ENCODE data around the gene ADPRS.

ADPRS gene

GRCh38 chr1:36124404-36125128 is 35.9 kb downstream of the ADPRS start:
- intact Hi-C loops (cut with DNase I): no loop called here
- no peak for DNase-seq

DNA sequence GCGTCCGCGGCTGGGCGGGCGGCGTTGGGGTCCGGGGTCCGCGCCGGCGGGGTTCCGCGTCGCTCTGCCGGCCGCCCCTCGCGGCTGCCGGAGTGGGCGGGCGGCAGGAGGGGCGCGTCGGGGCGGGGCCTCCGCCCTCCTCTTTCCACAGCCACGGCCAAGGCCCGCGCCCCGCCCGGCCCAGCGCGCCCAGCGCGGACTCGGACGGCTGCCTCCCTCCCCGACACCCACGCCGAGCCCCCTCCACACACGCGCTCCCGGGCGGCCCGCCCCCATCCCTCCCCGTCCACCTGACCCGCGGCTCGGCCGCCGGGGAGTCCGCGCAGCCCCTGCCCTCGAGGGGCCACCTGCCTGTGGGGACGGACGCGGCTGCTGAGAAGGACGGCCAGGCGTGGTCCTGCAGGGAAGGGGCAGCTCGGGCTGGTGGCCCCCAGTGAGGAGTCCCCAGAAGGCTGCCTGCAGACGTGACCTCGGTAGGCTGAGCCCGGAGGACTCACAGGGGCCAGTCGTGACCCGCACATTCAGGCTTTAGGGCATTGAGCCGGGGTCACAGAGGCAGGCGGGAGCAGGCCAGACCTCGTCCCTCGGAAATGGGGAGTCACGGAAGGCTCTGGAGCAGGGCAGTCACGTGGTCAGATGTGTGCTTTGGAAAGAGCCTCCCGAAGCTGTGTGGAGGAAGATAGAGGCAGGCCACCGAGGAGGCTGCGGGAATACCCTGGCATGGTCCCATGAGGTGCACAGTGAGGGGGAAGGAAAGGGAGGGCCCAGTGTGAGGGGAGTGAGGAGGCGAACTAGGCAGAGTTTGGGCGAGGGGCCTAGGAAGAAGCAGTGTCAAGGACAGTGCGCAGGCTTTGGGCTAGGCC is 36.7 kb downstream of the ADPRS start, which contains the start of gene COL8A2:
TSS of gene COL8A2 (minus strand) at position 94 of the 863 bp plus-strand sequence. CDS start 24,980 bp downstream, outside the sequence.
- intact Hi-C loops (cut with DNase I): no loop called here
- DNase-seq: peak in 4 of 42 donors; percentile 15 to 37 (median 26)

- DNase-seq: no peak
- intact Hi-C loops (cut with DNase I): no loop called here
Measured at GRCh38 chr1:36126005-36126716, 37.5 kb downstream of the ADPRS start.

GRCh38 chr1:36126797-36127500 is 38.3 kb downstream of the ADPRS start:
- DNase-seq: no peak
- intact Hi-C loops (cut with DNase I): no loop called here

DNA sequence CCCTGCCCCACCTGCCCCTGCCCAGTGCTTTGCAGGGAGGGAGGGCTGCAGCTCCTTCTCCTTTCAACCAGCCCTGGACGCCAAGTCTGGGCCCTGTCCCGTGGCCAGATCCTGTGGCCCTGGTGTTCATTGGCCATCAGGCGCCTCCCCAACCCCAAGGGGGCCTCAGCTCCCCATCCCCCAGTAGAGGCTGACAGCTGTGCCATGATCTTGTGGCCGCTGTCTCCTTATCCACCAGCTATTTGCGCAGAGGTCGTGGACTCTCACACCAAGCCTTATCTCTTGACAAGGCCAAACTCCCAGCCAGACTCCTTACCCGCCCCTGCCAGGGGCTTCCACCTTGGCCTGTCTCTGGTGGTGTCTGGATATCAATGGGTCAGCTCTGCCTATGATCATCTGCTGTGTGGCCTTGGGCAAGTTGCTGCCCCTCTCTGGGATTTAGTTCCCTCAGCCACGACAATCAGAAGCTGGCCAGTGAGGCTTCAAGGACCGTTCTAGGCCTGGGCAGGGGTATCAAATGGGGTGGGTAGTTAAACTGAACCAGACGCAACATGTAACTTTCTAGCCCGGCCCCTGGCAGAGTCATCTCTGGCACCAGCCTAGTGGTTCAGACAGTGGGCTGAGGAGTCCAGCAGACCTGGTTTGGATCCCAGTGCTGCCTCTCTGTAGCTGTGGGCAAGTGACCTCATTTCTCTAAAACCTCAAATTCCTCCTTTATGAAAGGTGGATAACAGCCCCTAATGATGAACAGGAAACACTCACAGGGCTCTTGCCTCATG is 39.6 kb downstream of the ADPRS start:
- intact Hi-C loops (cut with DNase I): no loop called here
- no peak for DNase-seq

DNA sequence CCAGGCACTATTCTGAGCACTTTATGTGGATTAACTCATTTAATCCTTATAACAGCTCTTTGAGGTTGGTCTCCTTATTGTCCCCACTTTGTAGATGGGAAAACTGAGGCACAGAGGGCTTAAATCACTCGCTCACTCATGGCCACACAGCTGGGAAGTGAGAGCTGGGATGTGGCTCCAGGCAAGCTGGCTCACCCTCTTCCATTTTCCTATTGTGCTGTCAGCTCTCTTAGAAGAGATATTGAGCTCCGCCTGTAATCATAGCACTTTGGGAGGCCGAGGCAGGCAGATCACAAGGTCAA is 40.2 kb downstream of the ADPRS start:
- intact Hi-C loops (cut with DNase I): no loop called here
- DNase-seq: no peak

DNA sequence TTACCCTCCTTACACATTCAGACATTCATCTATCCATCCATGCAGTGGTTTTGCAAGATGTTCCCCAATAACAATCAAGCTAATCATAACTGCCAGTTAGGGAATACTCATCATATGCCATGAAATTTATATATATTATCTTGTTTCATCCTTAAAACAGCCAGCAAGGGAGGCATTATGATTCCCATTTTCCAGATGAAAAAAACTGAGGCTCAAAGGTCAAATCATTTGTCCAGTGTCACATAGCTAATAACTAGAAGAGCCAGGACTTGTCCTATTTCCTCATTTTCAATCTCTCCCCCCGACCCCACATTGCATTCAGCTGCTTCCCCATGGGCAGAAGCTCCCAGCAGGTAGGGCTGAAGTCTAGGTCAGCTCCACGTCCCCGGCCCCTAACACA is 43.3 kb downstream of the ADPRS start:
- intact Hi-C loops (cut with DNase I): loop anchor here (5.0 kb wide), 1 partner anchor 35 kb away; no protein-coding TSS in a partner anchor
- DNase-seq: no peak

GRCh38 chr1:36133484-36133883 is 44.8 kb downstream of the ADPRS start:
- DNase-seq: no peak
- intact Hi-C loops (cut with DNase I): loop anchor here (5.0 kb wide), 1 partner anchor 36 kb away; no protein-coding TSS in a partner anchor

DNA sequence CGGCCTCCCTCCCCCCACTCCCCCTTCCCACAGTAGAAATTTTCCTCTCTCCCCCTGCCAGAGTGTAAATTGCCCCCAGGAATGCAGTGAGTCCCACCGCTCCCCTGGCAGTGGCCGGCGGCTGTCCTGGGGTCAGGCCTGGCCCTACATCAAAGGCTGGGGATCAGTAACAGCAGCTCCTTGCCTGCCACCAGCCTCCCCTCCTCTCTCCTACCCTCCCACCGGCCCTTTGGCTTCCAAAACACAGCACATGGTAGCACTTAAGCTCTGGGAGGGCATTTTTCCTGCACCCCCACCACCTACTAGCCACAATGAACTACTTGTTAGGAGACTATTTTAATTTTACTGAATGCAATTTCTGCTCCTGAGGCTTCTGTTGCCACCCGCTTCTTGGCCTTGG is 45.3 kb downstream of the ADPRS start:
- no peak for DNase-seq
- intact Hi-C loops (cut with DNase I): loop anchor here (5.0 kb wide), 1 partner anchor 37 kb away; no protein-coding TSS in a partner anchor

GRCh38 chr1:36134505-36135329 is 46.0 kb downstream of the ADPRS start:
- peak in 37 of 42 donors; percentile 31 to 88 (median 64) for DNase-seq
- intact Hi-C loops (cut with DNase I): loop anchor here (5.0 kb wide), 1 partner anchor 37 kb away; no protein-coding TSS in a partner anchor

DNA sequence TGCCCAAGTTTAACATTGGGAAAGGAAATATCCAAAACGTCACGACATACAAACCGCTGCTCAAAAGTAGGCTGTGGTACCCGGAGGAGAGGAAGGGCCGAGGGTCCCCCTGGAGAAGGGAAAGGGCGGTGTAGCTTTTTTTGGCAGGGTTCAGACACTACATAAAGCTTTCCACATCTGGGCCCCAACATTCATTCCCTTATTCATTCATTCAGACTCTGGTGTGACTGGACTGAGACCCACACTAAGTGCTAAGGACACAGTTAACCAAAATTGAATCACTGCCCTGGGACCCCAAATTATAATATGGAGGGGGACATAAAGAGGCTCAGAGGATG is 46.6 kb downstream of the ADPRS start:
- DNase-seq: no peak
- intact Hi-C loops (cut with DNase I): no loop called here

DNA sequence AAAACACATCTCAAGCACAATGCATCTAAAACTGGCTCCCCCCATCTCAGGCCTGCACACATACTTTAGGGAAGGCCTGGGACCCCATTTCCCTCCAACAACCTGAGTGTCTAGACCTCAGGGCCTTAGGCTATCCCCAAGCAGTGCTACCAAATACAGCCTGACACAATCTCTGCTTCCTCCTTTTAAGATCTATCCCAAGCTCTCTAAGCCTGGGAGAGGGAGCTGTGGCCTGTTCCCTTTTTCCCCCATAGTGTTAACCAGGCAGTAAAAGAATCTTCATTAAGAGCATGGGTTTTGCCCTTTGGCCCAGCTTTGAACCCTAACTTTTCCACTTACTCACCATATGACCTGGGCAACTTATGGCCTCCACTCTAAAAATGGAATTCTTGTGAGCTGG is 47.1 kb downstream of the ADPRS start:
- intact Hi-C loops (cut with DNase I): no loop called here

DNA sequence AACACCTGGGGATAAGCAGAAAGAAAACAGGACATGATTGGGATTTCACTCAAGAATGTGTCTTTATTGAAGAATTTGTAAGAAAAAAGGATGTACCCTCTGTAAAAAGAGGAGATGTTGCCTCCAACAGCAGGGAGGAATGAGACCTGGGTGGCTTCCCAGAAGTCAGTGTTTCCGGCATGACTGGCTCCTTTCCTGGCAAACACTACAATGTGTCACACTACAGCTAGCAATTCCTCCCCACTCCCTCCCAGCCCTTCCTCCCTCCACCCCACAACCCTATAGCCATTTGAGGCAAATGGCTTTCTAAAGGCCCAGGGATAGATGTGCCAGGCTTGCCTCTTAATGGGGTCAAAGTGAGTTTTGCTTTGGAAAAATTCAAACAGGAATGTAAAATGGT is 47.8 kb downstream of the ADPRS start:
- intact Hi-C loops (cut with DNase I): no loop called here
- DNase-seq: no peak

More for the DNA sequence above, 47.1 kb downstream of the ADPRS start:
- DNase-seq: no peak

DNA sequence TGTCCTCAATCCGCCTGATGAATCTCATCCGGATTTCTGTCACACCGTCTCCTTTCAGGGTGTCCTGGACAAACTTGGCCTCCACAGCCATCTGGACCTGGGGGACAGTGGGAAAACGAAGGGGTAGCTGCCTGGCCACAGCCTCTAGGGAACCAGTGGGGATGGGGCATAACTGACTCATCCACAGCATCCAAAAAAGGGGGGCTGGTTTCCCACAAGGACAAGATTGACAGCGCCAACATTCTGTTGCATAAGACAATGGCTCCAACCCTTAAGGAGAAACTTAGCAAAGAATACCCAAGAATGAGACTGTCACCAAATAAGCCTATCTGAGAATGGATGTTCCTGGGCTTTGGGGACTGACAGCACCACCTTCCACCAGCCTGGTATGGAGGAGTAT is 48.5 kb downstream of the ADPRS start:
- no peak for DNase-seq
- intact Hi-C loops (cut with DNase I): no loop called here

GRCh38 chr1:36137776-36138175 is 49.1 kb downstream of the ADPRS start:
- no peak for DNase-seq
- intact Hi-C loops (cut with DNase I): no loop called here

DNA sequence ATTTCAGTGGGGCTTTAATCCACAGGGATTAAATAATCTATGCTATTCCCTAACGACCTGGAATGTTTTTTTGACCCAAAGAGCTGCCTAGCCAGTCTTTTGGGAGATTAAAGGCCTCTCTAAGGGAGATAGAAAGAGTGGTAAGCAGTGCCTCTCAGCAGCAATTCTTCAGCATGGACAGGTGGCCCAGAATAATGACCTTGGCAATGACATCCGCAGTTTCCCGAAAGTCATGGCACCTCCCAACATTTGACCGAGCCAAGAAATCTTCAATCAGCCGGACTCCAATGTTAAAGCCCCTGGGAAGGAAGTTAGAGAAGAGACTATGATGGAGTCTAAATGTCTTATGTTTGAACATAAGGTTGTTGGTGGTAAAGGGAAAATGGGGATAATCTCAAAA is 50.8 kb downstream of the ADPRS start:
- DNase-seq: no peak
- intact Hi-C loops (cut with DNase I): no loop called here

GRCh38 chr1:36142121-36142520 is 53.4 kb downstream of the ADPRS start:
- intact Hi-C loops (cut with DNase I): no loop called here

DNA sequence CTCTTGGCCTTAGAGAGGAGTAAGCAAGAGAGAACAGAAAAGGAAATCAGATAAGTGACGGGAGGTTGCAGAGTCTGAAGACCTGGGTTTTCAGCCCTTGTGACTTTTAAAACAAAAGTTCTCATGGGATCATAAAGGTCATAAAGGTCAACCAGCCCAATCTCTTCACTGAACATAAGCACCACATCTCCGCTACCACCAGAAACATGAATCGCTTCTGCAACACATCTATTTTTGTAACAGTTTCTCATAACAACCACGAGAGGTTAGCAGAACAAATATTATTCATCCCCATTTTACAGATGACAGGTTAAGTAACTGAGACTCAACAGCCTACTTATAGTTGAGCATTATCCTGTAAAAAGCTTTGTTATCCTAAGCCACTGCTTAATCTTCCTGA is 54.7 kb downstream of the ADPRS start:
- intact Hi-C loops (cut with DNase I): no loop called here
- no peak for DNase-seq

More at GRCh38 chr1:36142121-36142520, 53.4 kb downstream of the ADPRS start:
- no peak for DNase-seq

All from head of caudate nucleus (tissue), 42 donors.